Panc1 (cell line): ENCODE measurements around the gene SGIP1. TPM values are rescaled to one million over a fixed set of nuclear protein-coding genes. Genes with fewer than 3 reads are reported as not detected.

Experiments used
- ATAC-seq: fragments of 200-7000 bp; cut with Tn5 transposase; 2 replicates; pipeline ENCODE4 v1.9.1; 2020; ENCODE audit warnings: mild to moderate bottlenecking, moderate library complexity
- BruUV-seq: library from RNA; stranded (reverse); fragments of 400-500 nt; replicated peaks from 2 replicates; lab custom pipeline; 2021; lab: Mats Ljungman, UMichigan
- CTCF ChIA-PET: fragments of 300-600 bp; sonication (Branson Sonifier 250); formaldehyde crosslinking; loops from one replicate; lab custom pipeline; 2022; ENCODE audit warnings: antibody characterized with exemption; lab: Charles Lee
- POLR2A ChIA-PET: fragments of 300-600 bp; sonication (Branson Sonifier 250); formaldehyde crosslinking; loops from one replicate; lab custom pipeline; 2022; ENCODE audit warnings: antibody characterized with exemption; lab: Charles Lee
- DNase-seq: peaks from one replicate; pipeline ENCODE4 v3.0.0-alpha.2; 2010; ENCODE audit warnings: low read depth, low spot score
- H3K27ac ChIP-seq: 2 replicates; pipeline ENCODE4 v1.5.1; 2011; ENCODE audit warnings: mild to moderate bottlenecking, low read length, inconsistent platforms
- H3K27me3 ChIP-seq: fragments of 200-500 bp; sonication (Bioruptor generic); 2 replicates; pipeline ENCODE4 v1.6.0; 2014; ENCODE audit warnings: low read length, inconsistent platforms; ENCODE audit not compliant: control insufficient read depth, insufficient read depth
- H3K36me3 ChIP-seq: fragments of 200-500 bp; sonication (Bioruptor generic); 2 replicates; pipeline ENCODE4 v1.5.1; 2014; ENCODE audit warnings: inconsistent platforms, mild to moderate bottlenecking, low read length, moderate library complexity; ENCODE audit not compliant: control insufficient read depth, insufficient read depth
- H3K4me1 ChIP-seq: 2 replicates; pipeline ENCODE4 v1.5.1; 2011; ENCODE audit warnings: inconsistent platforms, mild to moderate bottlenecking, low read length, moderate library complexity; ENCODE audit not compliant: control insufficient read depth, insufficient read depth
- H3K4me3 ChIP-seq, 2 experiments: 2 replicates each; pipeline ENCODE4 v1.5.1; 2011 to 2012; ENCODE audit warnings: low read depth in 2 of 2, low read length in 2 of 2, mild to moderate bottlenecking in 2 of 2, inconsistent platforms in 1 of 2, moderate library complexity in 1 of 2
- H3K9me3 ChIP-seq: fragments of 200-500 bp; sonication (Bioruptor generic); 2 replicates; pipeline ENCODE4 v1.5.1; 2014; ENCODE audit warnings: low read depth, mild to moderate bottlenecking, inconsistent platforms, low read length, moderate library complexity; ENCODE audit not compliant: control insufficient read depth, insufficient read depth
- POLR2AphosphoS5 ChIP-seq: IDR thresholded peaks from 2 replicates; pipeline ENCODE4 v1.6.1; 2012; ENCODE audit warnings: mild to moderate bottlenecking, low read depth, low read length, moderate library complexity
- REST ChIP-seq, 2 experiments: IDR thresholded peaks; 2 replicates each; pipeline ENCODE4 v1.6.1; 2011 to 2012; ENCODE audit warnings: low read depth in 2 of 2, control low read depth in 1 of 2, low read length in 1 of 2, mild to moderate bottlenecking in 1 of 2, moderate library complexity in 1 of 2; ENCODE audit not compliant: insufficient read depth in 1 of 2
- SIN3A ChIP-seq: IDR thresholded peaks from 2 replicates; pipeline ENCODE4 v1.6.1; 2012; ENCODE audit warnings: low read depth, mild to moderate bottlenecking, low read length, moderate library complexity, borderline replicate concordance; ENCODE audit not compliant: insufficient read depth
- TCF7L2 ChIP-seq: IDR thresholded peaks from 2 replicates; pipeline ENCODE4 v1.6.1; 2011; ENCODE audit warnings: mild to moderate bottlenecking, low read depth, low read length, inconsistent platforms
- in situ Hi-C: cut with HindIII; loops from 2 replicates; pipeline ENCODE4 v1.10.0; 2016; ENCODE audit warnings: low sequenced_read_pairs, low pct_unique_long_range_greater_than_20kb
- intact Hi-C: fragments of 100-400 bp; cut with micrococcal nuclease; formaldehyde crosslinking; loops from one replicate; pipeline ENCODE4 v1.10.0; 2022; ENCODE audit not compliant: unreplicated experiment
- total RNA-seq: library from RNA; stranded (reverse); gene quantifications from one replicate; pipeline ENCODE4 v1.2.1, GENCODE V29; 2021; ENCODE audit not compliant: unreplicated experiment
- TF ChIP-seq, protein P1 (sequence below): fragments of 450-650 bp; IDR thresholded peaks from 2 replicates; pipeline ENCODE4 v1.5.1; 2017; ENCODE audit warnings: mild to moderate bottlenecking

The SGIP1 gene
- total RNA-seq, 1 experiment from 2014 or later: 1.6 TPM

DNA sequence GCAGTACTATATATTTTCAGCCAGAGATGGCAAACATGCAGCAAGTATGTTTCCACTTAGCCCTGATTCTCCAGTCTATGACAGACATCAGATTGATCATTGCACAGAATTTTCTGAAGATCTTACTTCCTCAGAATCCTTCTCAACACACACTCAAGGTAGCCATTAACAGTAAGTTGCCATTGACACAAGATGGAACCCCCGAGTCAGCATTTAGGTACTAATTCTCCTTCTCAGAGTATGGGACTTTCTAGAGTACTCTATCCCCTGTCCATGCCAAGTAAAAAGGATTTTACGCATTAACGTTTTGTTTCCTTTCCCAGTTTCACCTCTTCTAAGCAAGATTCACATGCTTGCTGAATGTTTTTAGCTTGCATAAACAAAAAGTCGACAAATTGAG is 63.5 kb downstream of the SGIP1 start:
- no peak overlapping the region for H3K4me3 ChIP-seq
- H3K27ac ChIP-seq: no peak overlapping the region
- ATAC-seq (no peak), DNase-seq (no peak)
- H3K36me3 ChIP-seq: no peaks in the 10 kb centered on the region
- TF ChIP-seq, protein P1, sequence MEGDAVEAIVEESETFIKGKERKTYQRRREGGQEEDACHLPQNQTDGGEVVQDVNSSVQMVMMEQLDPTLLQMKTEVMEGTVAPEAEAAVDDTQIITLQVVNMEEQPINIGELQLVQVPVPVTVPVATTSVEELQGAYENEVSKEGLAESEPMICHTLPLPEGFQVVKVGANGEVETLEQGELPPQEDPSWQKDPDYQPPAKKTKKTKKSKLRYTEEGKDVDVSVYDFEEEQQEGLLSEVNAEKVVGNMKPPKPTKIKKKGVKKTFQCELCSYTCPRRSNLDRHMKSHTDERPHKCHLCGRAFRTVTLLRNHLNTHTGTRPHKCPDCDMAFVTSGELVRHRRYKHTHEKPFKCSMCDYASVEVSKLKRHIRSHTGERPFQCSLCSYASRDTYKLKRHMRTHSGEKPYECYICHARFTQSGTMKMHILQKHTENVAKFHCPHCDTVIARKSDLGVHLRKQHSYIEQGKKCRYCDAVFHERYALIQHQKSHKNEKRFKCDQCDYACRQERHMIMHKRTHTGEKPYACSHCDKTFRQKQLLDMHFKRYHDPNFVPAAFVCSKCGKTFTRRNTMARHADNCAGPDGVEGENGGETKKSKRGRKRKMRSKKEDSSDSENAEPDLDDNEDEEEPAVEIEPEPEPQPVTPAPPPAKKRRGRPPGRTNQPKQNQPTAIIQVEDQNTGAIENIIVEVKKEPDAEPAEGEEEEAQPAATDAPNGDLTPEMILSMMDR: no peak
- no peak for TF ChIP-seq REST (IDR thresholded peaks at IDR 0.05; ENCODE audit: insufficient read depth in 1 of 2, low read depth in 2 of 2, low read length in 1 of 2)
- TF ChIP-seq POLR2AphosphoS5: no peak
- no peak for TF ChIP-seq TCF7L2
- TF ChIP-seq SIN3A: no peak
- no peaks in the 10 kb centered on the region for H3K27me3 ChIP-seq
- POLR2A ChIA-PET: no interaction called here
- no peaks in the 10 kb centered on the region for H3K4me1 ChIP-seq
- in situ Hi-C loops: no loop called here
- CTCF ChIA-PET: no interaction called here
- no peaks in the 10 kb centered on the region for H3K9me3 ChIP-seq
- intact Hi-C loops: no loop called here
- BruUV-seq: no TSS peak

DNA sequence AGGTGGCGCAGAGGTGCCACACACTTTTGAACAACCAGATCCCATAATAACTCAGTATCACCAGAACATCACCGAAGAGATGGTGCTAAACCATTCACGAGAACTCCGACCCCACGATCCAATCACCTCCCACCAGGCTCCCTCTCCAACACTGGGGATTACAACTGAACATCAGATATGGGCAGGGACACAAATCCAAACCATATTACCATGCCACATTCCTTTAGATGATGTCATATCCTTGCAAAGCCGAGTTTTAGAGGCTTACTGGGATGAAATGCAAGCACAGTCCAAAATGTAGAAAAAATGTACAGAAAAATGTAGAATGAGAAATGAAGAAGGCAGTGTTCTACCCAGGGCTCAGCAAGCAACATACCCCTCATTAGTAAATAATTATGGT is 64.7 kb downstream of the SGIP1 start:
- BruUV-seq: no TSS peak
- Histone ChIP-seq H3K9me3 (no peaks in the 10 kb centered on the region), H3K4me3 (no peak overlapping the region), H3K27ac (no peak overlapping the region), H3K27me3 (no peaks in the 10 kb centered on the region), H3K4me1 (no peaks in the 10 kb centered on the region), H3K36me3 (no peaks in the 10 kb centered on the region)
- in situ Hi-C loops: no loop called here
- TF ChIP-seq, protein P1: no peak
- TF ChIP-seq SIN3A (no peak), POLR2AphosphoS5 (no peak), TCF7L2 (no peak), REST (IDR thresholded peaks at IDR 0.05; ENCODE audit: insufficient read depth in 1 of 2, low read depth in 2 of 2, low read length in 1 of 2) (no peak)
- DNase-seq (no peak), ATAC-seq (no peak)
- intact Hi-C loops: no loop called here
- ChIA-PET CTCF (no interaction called here), POLR2A (no interaction called here)
